GM12878 (cell line): Measurements from ENCODE around the gene RALGAPA2. TPM values are rescaled to one million over a fixed set of nuclear protein-coding genes. Genes with fewer than 3 reads are reported as not detected.

Experiments used
- ATAC-seq: fragments of 200-7000 bp; cut with Tn5 transposase; 3 replicates; pipeline ENCODE4 v1.9.1; 2020; ENCODE audit warnings: mild to moderate bottlenecking, moderate library complexity
- BruUV-seq: library from RNA; stranded (reverse); fragments of 400-500 nt; replicated peaks from 2 replicates; lab custom pipeline; 2021; lab: Mats Ljungman, UMichigan
- CTCF ChIA-PET: fragments of 300-600 bp; sonication (Branson Sonifier 250); formaldehyde crosslinking; extraction: SDS; loops from one replicate; lab custom pipeline; 2021; ENCODE audit warnings: inconsistent platforms; lab: Yijun Ruan, JAX
- POLR2A ChIA-PET: fragments of 350-600 bp; formaldehyde crosslinking; extraction: SDS; loops from one replicate; lab custom pipeline; 2021; ENCODE audit warnings: inconsistent platforms; lab: Charles Lee
- RAD21 ChIA-PET: fragments of 300-600 bp; sonication (Branson Sonifier 250); formaldehyde crosslinking; loops from one replicate; lab custom pipeline; 2023; ENCODE audit warnings: antibody characterized with exemption; ENCODE audit not compliant: unreplicated experiment; lab: Charles Lee
- SMC1A ChIA-PET: fragments of 300-600 bp; sonication (Branson Sonifier 250); formaldehyde crosslinking; loops from one replicate; lab custom pipeline; 2023; ENCODE audit not compliant: unreplicated experiment, uncharacterized antibody; lab: Charles Lee
- DNase-seq: peaks from one replicate; pipeline ENCODE4 v3.0.0-alpha.2; 2011; ENCODE audit warnings: low read depth, low spot score
- FAIRE-seq: peaks from 3 replicates; lab custom pipeline; 2011; peaks lifted over from hg19 to GRCh38; lab: Jason Lieb, UNC
- H2AFZ ChIP-seq: 2 replicates; pipeline ENCODE4 v1.6.0; 2011; ENCODE audit warnings: low read depth, low read length, control low read depth; ENCODE audit not compliant: control insufficient read depth
- H3K27ac ChIP-seq: 2 replicates; pipeline ENCODE4 v1.5.1; 2011; ENCODE audit warnings: control low read depth; ENCODE audit not compliant: control insufficient read depth, insufficient read depth
- H3K27me3 ChIP-seq, 2 experiments: replicated peaks in 1 of 2; 2 replicates each; pipeline versions ENCODE4 v1.6.0 to v1.6.1; 2011; ENCODE audit warnings: low read length in 1 of 2; ENCODE audit not compliant: control insufficient read depth in 2 of 2, insufficient read depth in 2 of 2
- H3K36me3 ChIP-seq, 2 experiments: 2 replicates each; pipeline ENCODE4 v1.5.1; 2011; ENCODE audit warnings: low read length in 1 of 2; ENCODE audit not compliant: control insufficient read depth in 2 of 2, insufficient read depth in 2 of 2
- H3K4me1 ChIP-seq: 2 replicates; pipeline ENCODE4 v1.6.1; 2011; ENCODE audit warnings: mild to moderate bottlenecking, low read length, moderate library complexity, mixed read lengths; ENCODE audit not compliant: control insufficient read depth, insufficient read depth
- H3K4me2 ChIP-seq: 2 replicates; pipeline ENCODE4 v1.6.0; 2011; ENCODE audit warnings: control low read depth; ENCODE audit not compliant: control insufficient read depth, insufficient read depth
- H3K4me3 ChIP-seq: fragments of 200-600 bp; sonication (generic); 2 replicates; pipeline ENCODE4 v1.5.1; 2016
- H3K79me2 ChIP-seq: 2 replicates; pipeline ENCODE4 v1.6.0; 2011; ENCODE audit warnings: low read length; ENCODE audit not compliant: control insufficient read depth, insufficient read depth
- H3K9ac ChIP-seq: 2 replicates; pipeline ENCODE4 v1.8.0; 2011; ENCODE audit warnings: low read length, control low read depth, mixed read lengths; ENCODE audit not compliant: control insufficient read depth, insufficient read depth
- H3K9me3 ChIP-seq: replicated peaks from 3 replicates; pipeline ENCODE4 v1.5.1; 2011; ENCODE audit warnings: mild to moderate bottlenecking, low read length; ENCODE audit not compliant: control insufficient read depth, insufficient read depth
- H4K20me1 ChIP-seq: 2 replicates; pipeline ENCODE4 v1.6.0; 2011; ENCODE audit not compliant: control insufficient read depth, insufficient read depth
- BCLAF1 ChIP-seq: fragments of 450-650 bp; IDR thresholded peaks from 2 replicates; pipeline ENCODE4 v1.6.1; 2017; ENCODE audit warnings: antibody characterized with exemption, mild to moderate bottlenecking, moderate library complexity
- BRCA1 ChIP-seq: IDR thresholded peaks from 2 replicates; pipeline ENCODE4 v1.6.1; 2011; ENCODE audit warnings: low read depth, low read length, improper control_type of control experiment
- CHD2 ChIP-seq: IDR thresholded peaks from 2 replicates; pipeline ENCODE4 v1.6.1; 2011; ENCODE audit warnings: low read depth, low read length, improper control_type of control experiment, borderline replicate concordance
- E2F4 ChIP-seq: IDR thresholded peaks from 2 replicates; pipeline ENCODE4 v1.6.1; 2012; ENCODE audit warnings: low read depth, low read length, improper control_type of control experiment
- MEF2B ChIP-seq: fragments of 450-650 bp; IDR thresholded peaks from 2 replicates; pipeline ENCODE4 v1.6.1; 2018; ENCODE audit warnings: mild to moderate bottlenecking, moderate library complexity; ENCODE audit not compliant: partially characterized antibody, poor library complexity, severe bottlenecking
- MYC ChIP-seq: IDR thresholded peaks from 2 replicates; pipeline ENCODE4 v1.6.1; 2011; ENCODE audit warnings: mild to moderate bottlenecking, low read length, moderate library complexity, inconsistent platforms; ENCODE audit not compliant: insufficient read depth, insufficient replicate concordance, insufficient read length, severe bottlenecking
- PAX8 ChIP-seq: fragments of 450-650 bp; IDR thresholded peaks from 2 replicates; pipeline ENCODE4 v1.6.1; 2017; ENCODE audit warnings: mild to moderate bottlenecking, moderate library complexity
- PKNOX1 ChIP-seq: fragments of 450-650 bp; IDR thresholded peaks from 2 replicates; pipeline ENCODE4 v1.6.1; 2016; ENCODE audit warnings: mild to moderate bottlenecking
- POU2F2 ChIP-seq: IDR thresholded peaks from 3 replicates; pipeline ENCODE4 v1.6.1; 2011; ENCODE audit warnings: low read depth, mild to moderate bottlenecking, low read length, borderline replicate concordance
- PRDM15 ChIP-seq: fragments of 450-650 bp; formaldehyde crosslinking; IDR thresholded peaks from 2 replicates; pipeline ENCODE4 v1.4.0; 2020; ENCODE audit warnings: mild to moderate bottlenecking, moderate library complexity
- ZBED1 ChIP-seq: IDR thresholded peaks from 2 replicates; pipeline ENCODE4 v1.6.1; 2016; ENCODE audit warnings: borderline replicate concordance
- ZNF384 ChIP-seq: IDR thresholded peaks from 2 replicates; pipeline ENCODE4 v1.6.1; 2012; ENCODE audit warnings: low read depth, mild to moderate bottlenecking, low read length, improper control_type of control experiment, borderline replicate concordance
- WGBS: methylation state at CpG from one replicate; pipeline ENCODE4 v1.1.6; 2016; ENCODE audit warnings: low lambda C conversion rate; ENCODE audit not compliant: insufficient replicate concordance, insufficient coverage; ENCODE audit errors: missing lambda C conversion rate; 5-methylcytosine and 5-hydroxymethylcytosine counted together
- in situ Hi-C: fragments of 300-500 bp; cut with MboI; formaldehyde crosslinking; loops from 9 replicates; pipeline ENCODE4 v1.14.3; 2018; ENCODE audit warnings: mixed read lengths
- intact Hi-C: fragments of 100-400 bp; cut with micrococcal nuclease; formaldehyde crosslinking; loops from one replicate; pipeline ENCODE4 v1.14.2; 2022; ENCODE audit not compliant: unreplicated experiment
- polyA plus RNA-seq, 11 experiments: library from polyadenylated mRNA; depleted of rRNA in 4 of 11; unstranded in 6 of 11; stranded (reverse) in 5 of 11; fragments of >200 nt; fragmentation: Nextera tagmentation in 4 of 11; fragmentation: Illumina TruSeq in 1 of 11; extraction: Ambion mirVana in 4 of 11; extraction: Trizol in 1 of 11; gene quantifications; 1 replicate in 1 of 11; 2 replicates in 10 of 11; pipeline versions ENCODE4 v1.2.1 to v1.2.3, GENCODE V29; 2011 to 2016; ENCODE audit warnings: inconsistent platforms in 2 of 11, missing spikeins in 2 of 11, low read depth in 1 of 11
- total RNA-seq, 4 experiments: library from RNA; depleted of rRNA in 3 of 4; stranded (reverse); fragments of >200 nt in 3 of 4; fragmentation: Illumina TruSeq in 1 of 4; extraction: Trizol in 1 of 4; gene quantifications; 2 replicates each; pipeline versions ENCODE4 v1.2.1 to v1.2.3, GENCODE V29; 2013 to 2021

The RALGAPA2 gene
- total and polyA plus RNA-seq, 10 of the 15 experiments (the other 5 are each of a cell fraction or from before 2014, with no cell fraction given), result 2.9 to 29.4 (median 19.6) TPM

GRCh38 chr20:20697325-20697845, 15.1 kb downstream of the RALGAPA2 start:
- 84% methylated on average over 4 of the region's 4 CpGs for WGBS
- POLR2A ChIA-PET, result no interaction called here
- no peaks in the 10 kb centered on the region; the same call in 2 of the 3 replicates for H3K9me3 ChIP-seq
- no peak overlapping the region for H3K4me3 ChIP-seq
- SMC1A ChIA-PET, result interaction anchor here (0.8 to 1.5 kb wide), 3 partner anchors 12 to 32 kb away, joined by 3 to 8 read pairs (median 3); no protein-coding TSS in a partner anchor
- RAD21 ChIA-PET, result no interaction called here
- peaks cover 6% of the 10 kb centered on the region for H3K4me1 ChIP-seq
- no peak overlapping the region for H3K9ac ChIP-seq
- no peak overlapping the region for H3K4me2 ChIP-seq
- ATAC-seq (no peak), FAIRE-seq (no peak), DNase-seq (no peak)
- H4K20me1 ChIP-seq, result no peaks in the 10 kb centered on the region
- peaks cover 41% of the 10 kb centered on the region for H3K79me2 ChIP-seq
- intact Hi-C loops (no loop called here), in situ Hi-C loops (no loop called here)
- no TSS peak for BruUV-seq
- CTCF ChIA-PET, result interaction anchor here (1.5 kb wide), 1 partner anchor 32 kb away, joined by 6 read pairs; no protein-coding TSS in a partner anchor
- H3K36me3 ChIP-seq, result no peaks in the 10 kb centered on the region
- no peak overlapping the region for H2AFZ ChIP-seq
- H3K27ac ChIP-seq, result no peak overlapping the region
- H3K27me3 ChIP-seq, result no peaks in the 10 kb centered on the region
- no peak for TF ChIP-seq ZNF384
- TF ChIP-seq PRDM15 (CRISPR knock-in tag), result no peak
- no peak for TF ChIP-seq BCLAF1
- no peak for TF ChIP-seq CHD2
- TF ChIP-seq MYC, result no peak
- TF ChIP-seq PAX8, result no peak
- no peak for TF ChIP-seq POU2F2
- TF ChIP-seq ZBED1, result no peak
- no peak for TF ChIP-seq PKNOX1
- no peak for TF ChIP-seq BRCA1
- no peak for TF ChIP-seq MEF2B
- no peak for TF ChIP-seq E2F4
